Parathyroid adenoma (tissue), 2 donors: ENCODE data around the gene BTBD7.
A peak's percentile ranks its signal among the peaks of the same experiment; 100 is the strongest.

Experiments used
- H2AFZ ChIP-seq: fragments of 300-600 bp; sonication (generic); one replicate; pipeline ENCODE4 v1.7.0; 2017; ENCODE audit warnings: antibody characterized with exemption, mild to moderate bottlenecking
- H3K27ac ChIP-seq: fragments of 300-600 bp; sonication (generic); one replicate; pipeline ENCODE4 v1.7.0; 2017
- H3K27me3 ChIP-seq: fragments of 300-600 bp; sonication (generic); one replicate; pipeline ENCODE4 v1.7.0; 2017; ENCODE audit warnings: low read length; ENCODE audit not compliant: control insufficient read depth, insufficient read depth
- H3K36me3 ChIP-seq: fragments of 300-600 bp; sonication (generic); one replicate; pipeline ENCODE4 v1.7.0; 2017; ENCODE audit warnings: low read length; ENCODE audit not compliant: control insufficient read depth, insufficient read depth
- H3K4me1 ChIP-seq: fragments of 300-600 bp; sonication (generic); one replicate; pipeline ENCODE4 v1.7.0; 2017; ENCODE audit warnings: control low read depth
- H3K4me2 ChIP-seq: fragments of 300-600 bp; sonication (generic); one replicate; pipeline ENCODE4 v1.7.0; 2017; ENCODE audit warnings: low read length
- H3K4me3 ChIP-seq: fragments of 300-600 bp; sonication (generic); one replicate; pipeline ENCODE4 v1.7.0; 2017; ENCODE audit warnings: low read depth, low read length
- H3K79me2 ChIP-seq: fragments of 300-600 bp; sonication (generic); one replicate; pipeline ENCODE4 v1.7.0; 2017; ENCODE audit warnings: control low read depth
- H3K9ac ChIP-seq: fragments of 300-600 bp; sonication (generic); one replicate; pipeline ENCODE4 v1.7.0; 2017; ENCODE audit warnings: mild to moderate bottlenecking
- H3K9me3 ChIP-seq: fragments of 300-600 bp; sonication (generic); one replicate; pipeline ENCODE4 v1.7.0; 2017; ENCODE audit warnings: low read length; ENCODE audit not compliant: control insufficient read depth
- CTCF ChIP-seq: fragments of 300-600 bp; sonication (generic); IDR thresholded peaks from one replicate; pipeline ENCODE4 v1.7.0; 2017; ENCODE audit warnings: antibody characterized with exemption, mild to moderate bottlenecking
- donor health status: primary hyperparathyroidism.

BTBD7 gene

GRCh38 chr14:93337143-93337753 lies 4.4 kb upstream of the BTBD7 start:
- Histone ChIP-seq H3K36me3 (no peaks in the 10 kb centered on the region), H2AFZ (no peak overlapping the region), H3K9ac (no peak overlapping the region), H3K9me3 (no peaks in the 10 kb centered on the region), H3K4me3 (no peak overlapping the region), H3K27ac (no peak overlapping the region), H3K4me1 (peaks cover 2% of the 10 kb centered on the region), H3K4me2 (no peak overlapping the region), H3K27me3 (no peaks in the 10 kb centered on the region), H3K79me2 (no peaks in the 10 kb centered on the region)
- TF ChIP-seq CTCF, result no peak

GRCh38 chr14:93333631-93334103 lies 831 bp upstream of the BTBD7 start:
- Histone ChIP-seq H3K36me3 (no peaks in the 10 kb centered on the region), H3K4me2 (peak overlapping the region; percentile 73), H3K79me2 (peaks cover 7% of the 10 kb centered on the region), H3K4me3 (peak overlapping the region; percentile 93), H3K4me1 (peaks cover 23% of the 10 kb centered on the region), H2AFZ (peak overlapping the region; percentile 97), H3K27ac (peak overlapping the region; percentile 89), H3K9ac (no peak overlapping the region), H3K9me3 (no peaks in the 10 kb centered on the region), H3K27me3 (no peaks in the 10 kb centered on the region)
- TF ChIP-seq CTCF, result no peak

- H3K4me3 ChIP-seq, result peak overlapping the region; percentile 93
- H3K4me1 ChIP-seq, result peaks cover 23% of the 10 kb centered on the region
- no peaks in the 10 kb centered on the region for H3K9me3 ChIP-seq
- H3K27ac ChIP-seq, result peak overlapping the region; percentile 89
- no peak for TF ChIP-seq CTCF
- no peaks in the 10 kb centered on the region for H3K27me3 ChIP-seq
- H3K36me3 ChIP-seq, result no peaks in the 10 kb centered on the region
- peak overlapping the region; percentile 97 for H2AFZ ChIP-seq
- H3K4me2 ChIP-seq, result peak overlapping the region; percentile 93
- peak overlapping the region; percentile 14 for H3K9ac ChIP-seq
- peaks cover 17% of the 10 kb centered on the region for H3K79me2 ChIP-seq
These were observed 411 bp downstream of the BTBD7 start for GRCh38 chr14:93332397-93332852.

- peak overlapping the region; percentile 93 for H3K4me2 ChIP-seq
- no peaks in the 10 kb centered on the region for H3K9me3 ChIP-seq
- peak overlapping the region; percentile 69 for H2AFZ ChIP-seq
- no peaks in the 10 kb centered on the region for H3K36me3 ChIP-seq
- no peak overlapping the region for H3K9ac ChIP-seq
- peaks cover 19% of the 10 kb centered on the region for H3K79me2 ChIP-seq
- TF ChIP-seq CTCF, result no peak
- peaks cover 23% of the 10 kb centered on the region for H3K4me1 ChIP-seq
- peak overlapping the region; percentile 93 for H3K4me3 ChIP-seq
- H3K27me3 ChIP-seq, result no peaks in the 10 kb centered on the region
- H3K27ac ChIP-seq, result peak overlapping the region; percentile 72
These were observed 974 bp downstream of the BTBD7 start for GRCh38 chr14:93331728-93332396.
